ENCODE measurements around the gene NBEAL2. TPM values are rescaled to one million over a fixed set of nuclear protein-coding genes. Genes with fewer than 3 reads are reported as not detected.

NBEAL2 gene
- total RNA-seq, 1 donor from 2014 or later, result 116 TPM

DNA sequence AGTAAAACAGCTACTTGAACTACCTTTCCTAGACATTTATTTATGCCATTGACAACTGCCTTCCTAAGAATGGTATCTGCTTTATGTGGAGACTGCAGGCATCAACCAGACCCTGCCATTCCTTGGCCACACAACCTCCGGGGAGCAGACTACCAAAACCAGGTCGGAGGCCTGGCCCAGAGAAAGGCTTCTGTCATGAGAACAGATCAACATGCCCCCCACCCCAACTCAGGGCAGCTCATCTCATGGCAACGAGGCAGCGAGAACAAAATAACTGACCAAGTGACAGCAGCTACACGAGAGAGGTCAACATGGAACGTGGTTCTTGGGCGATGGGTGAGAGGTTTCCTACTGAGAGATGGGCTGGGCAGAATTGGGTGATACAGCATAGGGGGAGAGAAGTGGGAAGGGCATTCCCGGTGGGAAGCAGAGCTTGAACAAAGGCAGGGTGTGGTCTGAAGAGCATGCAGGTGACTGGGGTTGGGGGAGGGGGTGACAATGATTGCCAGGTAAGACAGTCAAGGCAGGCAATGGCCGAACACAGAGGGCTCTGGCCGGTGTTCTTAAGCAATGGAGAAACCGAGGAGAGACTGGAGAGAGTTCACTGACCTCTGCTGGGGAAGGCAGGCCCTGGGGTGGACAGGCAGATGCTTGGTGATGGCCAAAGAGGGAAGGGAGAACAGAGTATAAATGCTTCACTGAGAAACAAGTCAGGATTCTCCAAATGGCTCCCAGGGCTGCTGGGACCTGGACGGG lies 36.8 kb upstream of the NBEAL2 start:
- ATAC-seq, result no peak
- TF ChIP-seq CTCF (IDR thresholded peaks at IDR 0.05), result no peak
- Histone ChIP-seq H3K4me3 (no peak overlapping the region), H3K27me3 (no peaks in the 10 kb centered on the region), H3K4me1 (peaks cover 56% of the 10 kb centered on the region), H3K27ac (peak overlapping the region; percentile 52), H3K9me3 (no peaks in the 10 kb centered on the region), H3K36me3 (peaks cover 28% of the 10 kb centered on the region)
- DNase-seq, result no peak
- intact Hi-C loops (cut with DNase I), result no loop called here

DNA sequence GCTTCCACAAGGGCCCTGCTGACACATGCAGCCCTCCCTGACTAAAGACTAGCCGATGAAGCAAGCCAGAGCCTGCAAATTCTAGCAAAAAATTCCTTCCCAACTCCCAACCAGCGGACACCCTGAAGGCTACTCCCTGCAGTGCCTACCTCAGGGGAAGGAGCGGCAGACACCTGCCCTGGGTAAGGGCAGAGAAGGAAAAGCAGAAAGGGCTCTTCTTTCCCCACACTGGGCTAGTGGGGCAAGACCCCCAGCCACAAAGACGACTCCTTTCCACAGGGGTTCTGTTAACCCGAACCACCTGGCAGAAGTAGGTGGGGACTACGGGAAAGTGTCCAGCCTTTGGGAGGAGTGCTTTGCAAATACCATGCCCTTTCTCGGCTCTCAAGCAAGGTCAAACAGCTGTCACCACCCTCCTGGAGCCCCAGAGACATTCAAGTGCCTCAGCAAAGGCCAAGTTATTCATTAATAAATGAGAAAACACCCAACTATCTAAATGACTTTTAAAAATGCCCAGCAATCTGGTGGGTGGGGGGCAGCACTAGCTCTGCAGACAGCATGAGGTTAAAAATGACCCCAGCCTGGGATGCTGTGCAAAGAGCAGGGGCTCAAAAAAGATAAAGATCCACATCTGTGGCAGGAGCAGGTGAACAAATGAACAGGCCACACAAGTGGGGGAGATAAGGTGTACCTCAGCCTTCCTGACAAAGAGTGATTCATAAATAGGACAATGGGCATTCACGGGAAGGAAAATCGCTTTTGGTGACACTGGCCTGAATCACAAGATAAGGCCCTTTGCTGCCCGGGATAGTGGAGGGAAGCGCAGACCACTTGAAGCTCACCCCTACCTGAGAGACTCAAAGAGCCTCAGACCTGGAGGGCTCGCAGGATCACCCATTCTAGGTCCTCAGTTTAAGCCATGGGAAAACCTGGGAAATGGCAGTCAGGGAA lies 36.0 kb upstream of the NBEAL2 start:
- Histone ChIP-seq H3K27ac (peak overlapping the region; percentile 58), H3K4me1 (peaks cover 65% of the 10 kb centered on the region), H3K27me3 (no peaks in the 10 kb centered on the region), H3K9me3 (no peaks in the 10 kb centered on the region), H3K4me3 (no peak overlapping the region), H3K36me3 (peaks cover 21% of the 10 kb centered on the region)
- intact Hi-C loops (cut with DNase I), result no loop called here
- no peak for TF ChIP-seq CTCF (IDR thresholded peaks at IDR 0.05)
- DNase-seq, result no peak
- ATAC-seq, result peak; percentile 55

DNA sequence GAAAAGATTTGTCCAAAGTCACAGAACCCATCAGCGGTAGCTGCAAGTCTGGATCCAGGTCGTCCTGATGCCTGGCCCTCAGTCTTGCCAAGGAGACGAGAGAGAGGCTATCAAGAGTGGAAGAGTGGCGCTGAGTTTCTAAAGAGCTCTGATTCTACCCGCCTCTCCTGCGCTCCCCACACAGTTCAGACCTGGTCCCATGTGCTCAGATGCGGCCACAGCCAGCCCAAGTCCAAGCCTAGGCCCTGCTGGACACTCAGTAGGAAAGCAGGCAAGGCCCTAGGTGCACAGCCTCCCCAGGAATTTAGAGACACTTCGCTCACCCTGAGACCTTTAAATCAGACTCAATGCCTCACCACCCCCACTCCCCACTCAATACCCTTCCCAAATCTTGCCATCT lies 35.3 kb upstream of the NBEAL2 start:
- TF ChIP-seq CTCF (IDR thresholded peaks at IDR 0.05), result no peak
- intact Hi-C loops (cut with DNase I), result no loop called here
- Histone ChIP-seq H3K4me3 (no peak overlapping the region), H3K36me3 (peaks cover 16% of the 10 kb centered on the region), H3K27ac (peak overlapping the region; percentile 58), H3K27me3 (no peaks in the 10 kb centered on the region), H3K9me3 (no peaks in the 10 kb centered on the region), H3K4me1 (peaks cover 72% of the 10 kb centered on the region)
- ATAC-seq (peak; percentile 2), DNase-seq (no peak)

- no peak for DNase-seq
- TF ChIP-seq CTCF (IDR thresholded peaks at IDR 0.05), result no peak
- H3K9me3 ChIP-seq, result no peaks in the 10 kb centered on the region
- H3K4me1 ChIP-seq, result peaks cover 93% of the 10 kb centered on the region
- no peak overlapping the region for H3K4me3 ChIP-seq
- H3K36me3 ChIP-seq, result no peaks in the 10 kb centered on the region
- intact Hi-C loops (cut with DNase I), result no loop called here
- ATAC-seq, result no peak
- H3K27me3 ChIP-seq, result no peaks in the 10 kb centered on the region
- H3K27ac ChIP-seq, result peak overlapping the region; percentile 75
These were observed 33.0 kb upstream of the NBEAL2 start for GRCh38 chr3:46946416-46946815.

DNA sequence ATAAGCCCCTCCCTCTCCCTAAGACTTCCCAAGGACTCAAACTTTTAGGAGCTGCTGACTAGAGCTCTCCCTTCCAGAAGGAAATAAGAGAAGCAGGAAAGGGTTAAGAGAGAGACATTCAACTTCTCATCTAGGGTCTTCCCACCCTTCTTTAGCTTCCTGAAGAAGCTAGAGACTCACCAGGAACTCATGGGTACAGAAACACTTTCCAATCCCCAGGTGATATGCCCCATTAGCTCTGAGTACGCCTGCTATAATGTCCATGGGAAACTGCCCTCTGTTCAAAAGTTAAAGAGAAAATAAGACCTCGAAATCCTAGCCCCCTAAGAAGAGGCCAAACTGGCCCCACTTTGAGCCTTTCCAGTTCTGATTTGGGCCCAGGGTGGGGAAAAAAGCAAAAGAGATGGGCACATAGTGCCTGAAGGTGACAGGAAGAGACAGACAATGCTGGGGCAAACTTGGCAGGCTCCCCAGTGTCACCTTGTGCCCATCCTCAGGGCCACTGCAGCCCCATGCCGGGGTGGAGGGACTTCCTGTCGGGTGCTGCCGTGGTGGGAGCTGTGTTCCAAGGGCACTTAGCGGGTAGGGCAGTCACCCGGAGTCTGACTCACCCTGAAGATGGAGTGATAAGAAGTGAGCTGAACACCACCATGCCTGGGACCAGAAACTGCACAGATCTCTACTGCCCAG lies 32.5 kb upstream of the NBEAL2 start:
- peaks cover 94% of the 10 kb centered on the region for H3K4me1 ChIP-seq
- DNase-seq, result no peak
- ATAC-seq, result peak; percentile 2
- TF ChIP-seq CTCF (IDR thresholded peaks at IDR 0.05), result no peak
- no peaks in the 10 kb centered on the region for H3K27me3 ChIP-seq
- intact Hi-C loops (cut with DNase I), result no loop called here
- no peaks in the 10 kb centered on the region for H3K9me3 ChIP-seq
- peak overlapping the region; percentile 75 for H3K27ac ChIP-seq
- no peaks in the 10 kb centered on the region for H3K36me3 ChIP-seq
- H3K4me3 ChIP-seq, result no peak overlapping the region
